Measurements from ENCODE around the gene CNTN4.

DNA sequence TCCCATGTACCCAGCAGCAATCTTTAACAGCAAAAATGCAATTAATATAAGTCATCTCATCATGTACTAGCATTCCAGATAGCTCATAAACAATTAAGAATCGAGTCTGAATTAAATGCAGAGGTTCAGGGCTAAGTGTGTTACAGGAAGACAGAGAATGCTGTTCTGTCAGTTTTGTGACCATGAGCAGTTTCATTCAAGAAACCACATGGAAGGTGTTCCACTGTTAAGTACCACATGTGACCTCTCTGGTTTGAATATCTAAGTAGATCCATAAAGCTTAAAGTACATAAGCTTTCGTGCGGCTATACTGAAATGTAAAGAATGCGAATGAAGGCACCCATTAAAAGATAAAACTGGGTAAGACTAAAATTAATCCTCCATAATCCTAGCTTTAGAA is 739.2 kb downstream of the CNTN4 start:
- TF ChIP-seq, protein P1, sequence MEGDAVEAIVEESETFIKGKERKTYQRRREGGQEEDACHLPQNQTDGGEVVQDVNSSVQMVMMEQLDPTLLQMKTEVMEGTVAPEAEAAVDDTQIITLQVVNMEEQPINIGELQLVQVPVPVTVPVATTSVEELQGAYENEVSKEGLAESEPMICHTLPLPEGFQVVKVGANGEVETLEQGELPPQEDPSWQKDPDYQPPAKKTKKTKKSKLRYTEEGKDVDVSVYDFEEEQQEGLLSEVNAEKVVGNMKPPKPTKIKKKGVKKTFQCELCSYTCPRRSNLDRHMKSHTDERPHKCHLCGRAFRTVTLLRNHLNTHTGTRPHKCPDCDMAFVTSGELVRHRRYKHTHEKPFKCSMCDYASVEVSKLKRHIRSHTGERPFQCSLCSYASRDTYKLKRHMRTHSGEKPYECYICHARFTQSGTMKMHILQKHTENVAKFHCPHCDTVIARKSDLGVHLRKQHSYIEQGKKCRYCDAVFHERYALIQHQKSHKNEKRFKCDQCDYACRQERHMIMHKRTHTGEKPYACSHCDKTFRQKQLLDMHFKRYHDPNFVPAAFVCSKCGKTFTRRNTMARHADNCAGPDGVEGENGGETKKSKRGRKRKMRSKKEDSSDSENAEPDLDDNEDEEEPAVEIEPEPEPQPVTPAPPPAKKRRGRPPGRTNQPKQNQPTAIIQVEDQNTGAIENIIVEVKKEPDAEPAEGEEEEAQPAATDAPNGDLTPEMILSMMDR (IDR thresholded peaks at IDR 0.05), result no peak
- TF ChIP-seq EZH2 (IDR thresholded peaks at IDR 0.05) (no peak), EZH2phosphoT487 (IDR thresholded peaks at IDR 0.05) (no peak)
